ENCODE data around the gene TAGAP. TPM values are rescaled to one million over a fixed set of nuclear protein-coding genes. Genes with fewer than 3 reads are reported as not detected.

TAGAP gene
- total RNA-seq, 1 experiment from 2014 or later, result 0.22 TPM

DNA sequence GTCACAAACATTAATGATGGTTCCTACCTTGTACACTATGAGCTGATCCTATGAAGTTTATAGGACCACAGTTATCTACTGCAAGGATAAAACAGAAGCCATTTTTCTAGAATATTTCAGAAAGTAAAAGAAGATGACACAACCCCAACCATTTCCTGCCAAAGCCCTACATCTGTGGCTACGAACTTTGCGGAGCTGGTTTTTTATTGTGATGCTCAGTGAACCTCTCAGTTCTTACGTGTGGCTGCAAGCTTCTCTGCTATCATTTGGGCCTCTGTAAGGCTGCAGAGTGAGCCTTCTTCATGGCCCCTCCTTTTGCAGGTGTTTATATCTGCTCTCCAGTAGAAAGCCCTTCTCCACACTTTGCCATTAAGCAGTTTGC lies 17.8 kb upstream of the TAGAP start (continued):
- TF ChIP-seq JAZF1 (CRISPR knock-in tag; IDR thresholded peaks at IDR 0.05) (no peak), OVOL2 (CRISPR knock-in tag; IDR thresholded peaks at IDR 0.05; ENCODE audit: borderline replicate concordance) (no peak), HMGXB4 (CRISPR knock-in tag; IDR thresholded peaks at IDR 0.05) (no peak)
- TF ChIP-seq, protein P1, sequence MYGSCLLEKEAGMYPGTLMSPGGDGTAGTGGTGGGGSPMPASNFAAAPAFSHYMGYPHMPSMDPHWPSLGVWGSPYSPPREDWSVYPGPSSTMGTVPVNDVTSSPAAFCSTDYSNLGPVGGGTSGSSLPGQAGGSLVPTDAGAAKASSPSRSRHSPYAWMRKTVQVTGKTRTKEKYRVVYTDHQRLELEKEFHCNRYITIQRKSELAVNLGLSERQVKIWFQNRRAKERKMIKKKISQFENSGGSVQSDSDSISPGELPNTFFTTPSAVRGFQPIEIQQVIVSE (CRISPR knock-in tag; IDR thresholded peaks at IDR 0.05; ENCODE audit: borderline replicate concordance), result no peak

GRCh38 chr6:159061805-159062563 lies 17.2 kb upstream of the TAGAP start:
- peaks cover 3% of the 10 kb centered on the region; the same call in 1 of the 2 replicates for H3K9me3 Mint-ChIP-seq
- CTCF ChIA-PET, result no interaction called here
- ATAC-seq, result no peak

GRCh38 chr6:159061146-159061545 lies 16.4 kb upstream of the TAGAP start:
- no peak for DNase-seq (ENCODE audit: low spot score)
- Mint-ChIP-seq H3K36me3 (no peaks in the 10 kb centered on the region), H3K4me3 (no peak overlapping the region), H3K9me3 (peaks cover 6% of the 10 kb centered on the region; the same call in 1 of the 2 replicates), H3K4me1 (peaks cover 6% of the 10 kb centered on the region), H3K27me3 (ENCODE audit: low read depth) (no peaks in the 10 kb centered on the region; the same call in 1 of the 2 replicates), H3K27ac (no peak overlapping the region)
- ChIA-PET CTCF (interaction anchor here (1.0 kb wide), 1 partner anchor 43 kb away, joined by 3 read pairs; no protein-coding TSS in a partner anchor), POLR2A (no interaction called here)
- no peak for ATAC-seq
- TF ChIP-seq ZNF121 (CRISPR knock-in tag; IDR thresholded peaks at IDR 0.05) (no peak), IRF2 (CRISPR knock-in tag; IDR thresholded peaks at IDR 0.05; ENCODE audit: borderline replicate concordance, low read depth) (no peak), ELF4 (CRISPR knock-in tag; IDR thresholded peaks at IDR 0.05; ENCODE audit: low read depth) (no peak), ATF1 (CRISPR knock-in tag; IDR thresholded peaks at IDR 0.05) (no peak)
- TF ChIP-seq, protein P2, sequence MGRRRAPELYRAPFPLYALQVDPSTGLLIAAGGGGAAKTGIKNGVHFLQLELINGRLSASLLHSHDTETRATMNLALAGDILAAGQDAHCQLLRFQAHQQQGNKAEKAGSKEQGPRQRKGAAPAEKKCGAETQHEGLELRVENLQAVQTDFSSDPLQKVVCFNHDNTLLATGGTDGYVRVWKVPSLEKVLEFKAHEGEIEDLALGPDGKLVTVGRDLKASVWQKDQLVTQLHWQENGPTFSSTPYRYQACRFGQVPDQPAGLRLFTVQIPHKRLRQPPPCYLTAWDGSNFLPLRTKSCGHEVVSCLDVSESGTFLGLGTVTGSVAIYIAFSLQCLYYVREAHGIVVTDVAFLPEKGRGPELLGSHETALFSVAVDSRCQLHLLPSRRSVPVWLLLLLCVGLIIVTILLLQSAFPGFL (CRISPR knock-in tag; IDR thresholded peaks at IDR 0.05; ENCODE audit: borderline replicate concordance), result no peak
- TF ChIP-seq, protein P3, sequence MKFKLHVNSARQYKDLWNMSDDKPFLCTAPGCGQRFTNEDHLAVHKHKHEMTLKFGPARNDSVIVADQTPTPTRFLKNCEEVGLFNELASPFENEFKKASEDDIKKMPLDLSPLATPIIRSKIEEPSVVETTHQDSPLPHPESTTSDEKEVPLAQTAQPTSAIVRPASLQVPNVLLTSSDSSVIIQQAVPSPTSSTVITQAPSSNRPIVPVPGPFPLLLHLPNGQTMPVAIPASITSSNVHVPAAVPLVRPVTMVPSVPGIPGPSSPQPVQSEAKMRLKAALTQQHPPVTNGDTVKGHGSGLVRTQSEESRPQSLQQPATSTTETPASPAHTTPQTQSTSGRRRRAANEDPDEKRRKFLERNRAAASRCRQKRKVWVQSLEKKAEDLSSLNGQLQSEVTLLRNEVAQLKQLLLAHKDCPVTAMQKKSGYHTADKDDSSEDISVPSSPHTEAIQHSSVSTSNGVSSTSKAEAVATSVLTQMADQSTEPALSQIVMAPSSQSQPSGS (CRISPR knock-in tag; IDR thresholded peaks at IDR 0.05; ENCODE audit: borderline replicate concordance, low read depth), result no peak

More at GRCh38 chr6:159061805-159062563, 17.2 kb upstream of the TAGAP start:
- Mint-ChIP-seq H3K27me3 (ENCODE audit: low read depth) (no peaks in the 10 kb centered on the region; the same call in 1 of the 2 replicates), H3K27ac (no peak overlapping the region), H3K36me3 (no peaks in the 10 kb centered on the region), H3K4me1 (no peaks in the 10 kb centered on the region), H3K4me3 (no peak overlapping the region)
- TF ChIP-seq TP53 (CRISPR knock-in tag; IDR thresholded peaks at IDR 0.05), result no peak
- no peak for TF ChIP-seq SMAD4 (CRISPR knock-in tag; IDR thresholded peaks at IDR 0.05)
- no peak for TF ChIP-seq GRHL2 (CRISPR knock-in tag; IDR thresholded peaks at IDR 0.05; ENCODE audit: insufficient replicate concordance, severe bottlenecking)
- TF ChIP-seq OVOL2 (CRISPR knock-in tag; IDR thresholded peaks at IDR 0.05; ENCODE audit: borderline replicate concordance), result no peak
- no peak for TF ChIP-seq NR3C1 (CRISPR knock-in tag; conservative IDR thresholded peaks at IDR 0.05; ENCODE audit: low read depth)
- TF ChIP-seq TCF7 (CRISPR knock-in tag; IDR thresholded peaks at IDR 0.05; ENCODE audit: low read depth), result no peak
- TF ChIP-seq ETV6 (CRISPR knock-in tag; IDR thresholded peaks at IDR 0.05), result no peak
- TF ChIP-seq SP1 (CRISPR knock-in tag; conservative IDR thresholded peaks at IDR 0.05), result no peak
- no peak for TF ChIP-seq ZNF423 (CRISPR knock-in tag; IDR thresholded peaks at IDR 0.05)
- TF ChIP-seq SMAD3 (CRISPR knock-in tag; IDR thresholded peaks at IDR 0.05; ENCODE audit: borderline replicate concordance), result no peak
- TF ChIP-seq, protein P1 (CRISPR knock-in tag; IDR thresholded peaks at IDR 0.05; ENCODE audit: borderline replicate concordance), result no peak
- TF ChIP-seq, protein P4, sequence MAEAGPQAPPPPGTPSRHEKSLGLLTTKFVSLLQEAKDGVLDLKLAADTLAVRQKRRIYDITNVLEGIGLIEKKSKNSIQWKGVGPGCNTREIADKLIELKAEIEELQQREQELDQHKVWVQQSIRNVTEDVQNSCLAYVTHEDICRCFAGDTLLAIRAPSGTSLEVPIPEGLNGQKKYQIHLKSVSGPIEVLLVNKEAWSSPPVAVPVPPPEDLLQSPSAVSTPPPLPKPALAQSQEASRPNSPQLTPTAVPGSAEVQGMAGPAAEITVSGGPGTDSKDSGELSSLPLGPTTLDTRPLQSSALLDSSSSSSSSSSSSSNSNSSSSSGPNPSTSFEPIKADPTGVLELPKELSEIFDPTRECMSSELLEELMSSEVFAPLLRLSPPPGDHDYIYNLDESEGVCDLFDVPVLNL (CRISPR knock-in tag; IDR thresholded peaks at IDR 0.05; ENCODE audit: borderline replicate concordance, low read depth), result no peak
- no peak for TF ChIP-seq NFATC4 (CRISPR knock-in tag; IDR thresholded peaks at IDR 0.05)
- TF ChIP-seq STAT6 (CRISPR knock-in tag; conservative IDR thresholded peaks at IDR 0.05; ENCODE audit: low read depth), result no peak
- POLR2A ChIA-PET, result no interaction called here
- no peak for DNase-seq (ENCODE audit: low spot score)

Data from WTC11 (cell line).